ENCODE data around the gene RPS21.

- TF ChIP-seq, protein P1, sequence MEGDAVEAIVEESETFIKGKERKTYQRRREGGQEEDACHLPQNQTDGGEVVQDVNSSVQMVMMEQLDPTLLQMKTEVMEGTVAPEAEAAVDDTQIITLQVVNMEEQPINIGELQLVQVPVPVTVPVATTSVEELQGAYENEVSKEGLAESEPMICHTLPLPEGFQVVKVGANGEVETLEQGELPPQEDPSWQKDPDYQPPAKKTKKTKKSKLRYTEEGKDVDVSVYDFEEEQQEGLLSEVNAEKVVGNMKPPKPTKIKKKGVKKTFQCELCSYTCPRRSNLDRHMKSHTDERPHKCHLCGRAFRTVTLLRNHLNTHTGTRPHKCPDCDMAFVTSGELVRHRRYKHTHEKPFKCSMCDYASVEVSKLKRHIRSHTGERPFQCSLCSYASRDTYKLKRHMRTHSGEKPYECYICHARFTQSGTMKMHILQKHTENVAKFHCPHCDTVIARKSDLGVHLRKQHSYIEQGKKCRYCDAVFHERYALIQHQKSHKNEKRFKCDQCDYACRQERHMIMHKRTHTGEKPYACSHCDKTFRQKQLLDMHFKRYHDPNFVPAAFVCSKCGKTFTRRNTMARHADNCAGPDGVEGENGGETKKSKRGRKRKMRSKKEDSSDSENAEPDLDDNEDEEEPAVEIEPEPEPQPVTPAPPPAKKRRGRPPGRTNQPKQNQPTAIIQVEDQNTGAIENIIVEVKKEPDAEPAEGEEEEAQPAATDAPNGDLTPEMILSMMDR (IDR thresholded peaks at IDR 0.05 in 4 of 5, conservative IDR thresholded peaks at IDR 0.05 in 1 of 5) = peak in 1 of 5 experiments; percentile 16
- peak; percentile 91 to 97 for TF ChIP-seq POLR2A (IDR thresholded peaks at IDR 0.05)
These were observed at the start of gene RPS21 for GRCh38 chr20:62386383-62387218.

All from gastrocnemius medialis (tissue), 4 donors.